8988T (cell line): Measurements from ENCODE around the gene CDK11A.
"Not testable (repeated sequence)": the region's sequence is repeated elsewhere in the genome, so short reads cannot be mapped to it uniquely, and the experiment has no call there.

Experiments used
- DNase-seq: peaks from one replicate; pipeline ENCODE4 v3.0.0; 2011

CDK11A gene

GRCh38 chr1:1754051-1754815, 30.1 kb upstream of the CDK11A start:
- no peak for DNase-seq

GRCh38 chr1:1753607-1754005, 29.4 kb upstream of the CDK11A start:
- no peak for DNase-seq

GRCh38 chr1:1752636-1753606, 28.8 kb upstream of the CDK11A start:
- DNase-seq, result no peak

GRCh38 chr1:1752190-1752589, 28.0 kb upstream of the CDK11A start:
- no peak for DNase-seq

GRCh38 chr1:1749941-1750340, 25.8 kb upstream of the CDK11A start:
- not testable (repeated sequence) for DNase-seq

- no peak for DNase-seq
Observed at GRCh38 chr1:1748686-1749321, 24.6 kb upstream of the CDK11A start.

GRCh38 chr1:1746566-1746909, 22.4 kb upstream of the CDK11A start:
- DNase-seq, result not testable (repeated sequence)

GRCh38 chr1:1745651-1746565, 21.8 kb upstream of the CDK11A start:
- DNase-seq, result not testable (repeated sequence)

- not testable (repeated sequence) for DNase-seq
Observed at GRCh38 chr1:1742529-1742928, 18.4 kb upstream of the CDK11A start.

GRCh38 chr1:1741013-1741412, 16.9 kb upstream of the CDK11A start:
- not testable (repeated sequence) for DNase-seq

GRCh38 chr1:1738799-1739337, 14.7 kb upstream of the CDK11A start:
- not testable (repeated sequence) for DNase-seq

- not testable (repeated sequence) for DNase-seq
Observed at GRCh38 chr1:1737675-1738590, 13.8 kb upstream of the CDK11A start.

- no peak for DNase-seq
Observed at GRCh38 chr1:1732381-1732780, 8.2 kb upstream of the CDK11A start.

- no peak for DNase-seq
Observed at GRCh38 chr1:1730870-1731269, 6.7 kb upstream of the CDK11A start.

- DNase-seq, result not testable (repeated sequence)
Observed at GRCh38 chr1:1730230-1730629, 6.1 kb upstream of the CDK11A start.

- not testable (repeated sequence) for DNase-seq
Observed at GRCh38 chr1:1729116-1729816, 5.1 kb upstream of the CDK11A start.

- not testable (repeated sequence) for DNase-seq
Observed at GRCh38 chr1:1728308-1729005, 4.3 kb upstream of the CDK11A start.

GRCh38 chr1:1727131-1727651, 3.0 kb upstream of the CDK11A start:
- not testable (repeated sequence) for DNase-seq

GRCh38 chr1:1726088-1726487, 1.9 kb upstream of the CDK11A start:
- not testable (repeated sequence) for DNase-seq
